Esophagus squamous epithelium (tissue), 4 donors: ENCODE data around the gene CFAP77.

ENCODE experiments used
- CTCF ChIP-seq, 6 experiments: fragments of 450-650 bp in 4 of 6; fragments of 200-600 bp in 2 of 6; sonication (generic) in 2 of 6; IDR thresholded peaks; one replicate each; pipeline ENCODE4 v1.5.1; 2016 to 2019; ENCODE audit warnings: antibody characterized with exemption in 6 of 6, mild to moderate bottlenecking in 4 of 6, moderate library complexity in 4 of 6
- POLR2A ChIP-seq, 4 donors: fragments of 450-650 bp; IDR thresholded peaks; one replicate each; pipeline ENCODE4 v1.6.1; 2017; ENCODE audit warnings: antibody characterized with exemption in 4 of 4, mild to moderate bottlenecking in 4 of 4, moderate library complexity in 3 of 4

GRCh38 chr9:132543960-132544359 lies 133.9 kb downstream of the CFAP77 start:
- TF ChIP-seq POLR2A (IDR thresholded peaks at IDR 0.05) (no peak), CTCF (IDR thresholded peaks at IDR 0.05) (no peak)
